CD14-positive monocyte (primary cell): ENCODE data around the gene ZDHHC3. TPM values are rescaled to one million over a fixed set of nuclear protein-coding genes. Genes with fewer than 3 reads are reported as not detected.
A peak's percentile ranks its signal among the peaks of the same experiment; 100 is the strongest.

Experiments
- DNase-seq, 3 donors: peaks; one replicate each; pipeline ENCODE4 v3.0.0-alpha.2; 2011 to 2022
- H2AFZ ChIP-seq: 2 replicates; pipeline ENCODE4 v1.6.0; 2012; ENCODE audit warnings: mild to moderate bottlenecking, low read depth, low read length, inconsistent platforms; ENCODE audit not compliant: insufficient read depth, poor library complexity, severe bottlenecking
- H3K27ac ChIP-seq, 2 donors: 1 replicate in 1 of 2; 2 replicates in 1 of 2; pipeline ENCODE4 v1.5.1; 2012 to 2013; ENCODE audit warnings: low read length in 2 of 2, control low read depth in 1 of 2, inconsistent platforms in 1 of 2, low read depth in 1 of 2, mild to moderate bottlenecking in 1 of 2
- H3K27me3 ChIP-seq, 2 donors: one replicate each; pipeline versions ENCODE4 v1.6.0 to v1.6.1; 2011 to 2013; ENCODE audit warnings: low read length in 2 of 2; ENCODE audit not compliant: control insufficient read depth in 2 of 2, insufficient read depth in 2 of 2
- H3K36me3 ChIP-seq, 2 donors: replicated peaks in 1 of 2; 1 replicate in 1 of 2; 2 replicates in 1 of 2; pipeline versions ENCODE4 v1.5.1 to v1.6.1; 2012 to 2013; ENCODE audit warnings: low read length in 2 of 2, control low read depth in 1 of 2, inconsistent platforms in 1 of 2, mild to moderate bottlenecking in 1 of 2; ENCODE audit not compliant: insufficient read depth in 2 of 2, control insufficient read depth in 1 of 2
- H3K4me1 ChIP-seq, 2 donors: 1 replicate in 1 of 2; 2 replicates in 1 of 2; pipeline versions ENCODE4 v1.5.1 to v1.6.1; 2012 to 2013; ENCODE audit warnings: low read length in 2 of 2, control low read depth in 1 of 2, inconsistent platforms in 1 of 2, mild to moderate bottlenecking in 1 of 2, moderate library complexity in 1 of 2; ENCODE audit not compliant: insufficient read depth in 2 of 2, control insufficient read depth in 1 of 2
- H3K4me2 ChIP-seq: replicated peaks from 2 replicates; pipeline ENCODE3; 2012; ENCODE audit warnings: low read length, moderate library complexity, mild to moderate bottlenecking; ENCODE audit not compliant: poor library complexity, severe bottlenecking; ENCODE audit errors: extremely low read depth
- H3K4me3 ChIP-seq, 3 experiments: fragments of 200-600 bp in 1 of 3; sonication (generic) in 1 of 3; replicated peaks in 1 of 3; 1 replicate in 2 of 3; 2 replicates in 1 of 3; pipeline ENCODE4 v1.5.1; 2011 to 2013; ENCODE audit warnings: low read length in 3 of 3, mild to moderate bottlenecking in 3 of 3, control low read depth in 2 of 3, low read depth in 2 of 3, inconsistent platforms in 1 of 3, moderate library complexity in 1 of 3
- H3K79me2 ChIP-seq: 2 replicates; pipeline ENCODE4 v1.6.0; 2012; ENCODE audit warnings: mild to moderate bottlenecking, control low read depth, inconsistent platforms, low read length, moderate library complexity; ENCODE audit not compliant: insufficient read depth
- H3K9ac ChIP-seq: 2 replicates; pipeline ENCODE4 v1.6.0; 2017; ENCODE audit warnings: low read length, mild to moderate bottlenecking; ENCODE audit not compliant: insufficient read depth, poor library complexity, severe bottlenecking
- H3K9me3 ChIP-seq, 2 donors: replicated peaks in 1 of 2; 1 replicate in 1 of 2; 2 replicates in 1 of 2; pipeline versions ENCODE4 v1.5.1 to v1.6.1; 2012 to 2013; ENCODE audit warnings: low read length in 2 of 2, control low read depth in 1 of 2; ENCODE audit not compliant: control insufficient read depth in 1 of 2, insufficient read depth in 1 of 2
- H4K20me1 ChIP-seq: 2 replicates; pipeline ENCODE4 v1.6.0; 2012; ENCODE audit warnings: mild to moderate bottlenecking, low read length, control low read depth, moderate library complexity; ENCODE audit not compliant: insufficient read depth
- H3K27ac Mint-ChIP-seq, 7 donors: one replicate each; pipeline ENCODE4 v1.8.0; 2020; ENCODE audit warnings: mild to moderate bottlenecking in 7 of 7, mixed read lengths in 7 of 7, moderate library complexity in 6 of 7, inconsistent platforms in 2 of 7
- H3K27me3 Mint-ChIP-seq, 3 donors: one replicate each; pipeline ENCODE4 v1.8.0; 2021 to 2022; ENCODE audit warnings: low read depth in 3 of 3, mild to moderate bottlenecking in 3 of 3, mixed read lengths in 3 of 3, moderate library complexity in 3 of 3, inconsistent platforms in 1 of 3
- H3K36me3 Mint-ChIP-seq, 2 donors: one replicate each; pipeline ENCODE4 v1.8.0; 2020; ENCODE audit warnings: mixed read lengths in 2 of 2, inconsistent platforms in 1 of 2, mild to moderate bottlenecking in 1 of 2
- H3K4me1 Mint-ChIP-seq: one replicate; pipeline ENCODE4 v1.8.0; 2020; ENCODE audit warnings: mild to moderate bottlenecking, mixed read lengths
- H3K4me3 Mint-ChIP-seq, 2 donors: one replicate each; pipeline ENCODE4 v1.8.0; 2020; ENCODE audit warnings: mild to moderate bottlenecking in 2 of 2, mixed read lengths in 2 of 2, moderate library complexity in 1 of 2
- H3K9me3 Mint-ChIP-seq, 7 donors: one replicate each; pipeline ENCODE4 v1.8.0; 2020 to 2022; ENCODE audit warnings: mixed read lengths in 7 of 7, mild to moderate bottlenecking in 6 of 7, moderate library complexity in 6 of 7, inconsistent platforms in 2 of 7
- WGBS: methylation state at CpG from one replicate; pipeline ENCODE4 v1.1.5; 2013; ENCODE audit warnings: missing lambda C conversion rate; ENCODE audit not compliant: insufficient coverage; 5-methylcytosine and 5-hydroxymethylcytosine counted together
- intact Hi-C, 2 donors: fragments of 100-400 bp; cut with micrococcal nuclease; formaldehyde crosslinking; loops; one replicate each; pipeline versions ENCODE4 v1.15.0 to v1.15.1; 2023
- polyA plus RNA-seq, 3 donors: library from polyadenylated mRNA; depleted of rRNA in 1 of 3; unstranded in 2 of 3; stranded (reverse) in 1 of 3; fragments of 300-500 nt in 2 of 3; fragments of >200 nt in 1 of 3; fragmentation: Illumina TruSeq in 2 of 3; gene quantifications; 1 replicate in 2 of 3; 2 replicates in 1 of 3; pipeline ENCODE4 v1.2.3, GENCODE V29; 2012 to 2021
- TF ChIP-seq, protein P1 (sequence below): fragments of 200-600 bp; IDR thresholded peaks from one replicate; pipeline ENCODE4 v1.8.0; 2022; ENCODE audit warnings: antibody characterized with exemption, mild to moderate bottlenecking

ZDHHC3 gene
- polyA plus RNA-seq, 3 donors, result 52.1 to 72.6 (median 61.3) TPM

DNA sequence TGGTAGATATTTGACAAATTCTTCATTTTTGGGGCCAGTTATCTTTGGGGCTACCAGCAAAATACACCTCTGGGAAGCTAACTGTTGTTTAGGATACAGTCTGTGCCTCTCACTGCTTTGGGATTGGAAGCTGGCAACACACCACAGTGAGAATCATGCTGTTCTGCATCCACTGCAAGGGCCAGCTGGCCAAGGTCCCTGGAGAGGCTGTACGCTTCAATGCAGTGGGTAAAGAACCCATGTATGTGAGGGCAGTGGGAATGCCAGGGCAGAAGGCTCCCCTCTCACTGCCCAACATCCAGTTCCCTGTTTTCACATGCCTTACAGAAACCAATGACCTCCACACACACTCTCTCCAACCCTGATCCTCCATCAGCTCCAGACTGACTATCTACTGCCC, 20.1 kb downstream of the ZDHHC3 start:
- no peaks in the 10 kb centered on the region for H3K9me3 ChIP-seq
- peaks cover 22 to 50% of the 10 kb centered on the region in 2 donors for H3K36me3 ChIP-seq
- peaks cover 46 to 50% of the 10 kb centered on the region in 2 donors for H3K36me3 Mint-ChIP-seq
- peaks cover 33 to 41% of the 10 kb centered on the region in 2 donors for H3K4me1 ChIP-seq
- H3K27me3 Mint-ChIP-seq, result no peaks in the 10 kb centered on the region
- TF ChIP-seq, protein P1, sequence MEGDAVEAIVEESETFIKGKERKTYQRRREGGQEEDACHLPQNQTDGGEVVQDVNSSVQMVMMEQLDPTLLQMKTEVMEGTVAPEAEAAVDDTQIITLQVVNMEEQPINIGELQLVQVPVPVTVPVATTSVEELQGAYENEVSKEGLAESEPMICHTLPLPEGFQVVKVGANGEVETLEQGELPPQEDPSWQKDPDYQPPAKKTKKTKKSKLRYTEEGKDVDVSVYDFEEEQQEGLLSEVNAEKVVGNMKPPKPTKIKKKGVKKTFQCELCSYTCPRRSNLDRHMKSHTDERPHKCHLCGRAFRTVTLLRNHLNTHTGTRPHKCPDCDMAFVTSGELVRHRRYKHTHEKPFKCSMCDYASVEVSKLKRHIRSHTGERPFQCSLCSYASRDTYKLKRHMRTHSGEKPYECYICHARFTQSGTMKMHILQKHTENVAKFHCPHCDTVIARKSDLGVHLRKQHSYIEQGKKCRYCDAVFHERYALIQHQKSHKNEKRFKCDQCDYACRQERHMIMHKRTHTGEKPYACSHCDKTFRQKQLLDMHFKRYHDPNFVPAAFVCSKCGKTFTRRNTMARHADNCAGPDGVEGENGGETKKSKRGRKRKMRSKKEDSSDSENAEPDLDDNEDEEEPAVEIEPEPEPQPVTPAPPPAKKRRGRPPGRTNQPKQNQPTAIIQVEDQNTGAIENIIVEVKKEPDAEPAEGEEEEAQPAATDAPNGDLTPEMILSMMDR, result no peak
- H3K4me3 ChIP-seq, result no peak overlapping the region
- H3K27ac ChIP-seq, result peak overlapping the region in 1 of 2 donors; percentile 66
- H3K79me2 ChIP-seq, result peaks cover 89% of the 10 kb centered on the region
- H3K4me2 ChIP-seq, result no peak overlapping the region
- no peak for DNase-seq
- no peaks in the 10 kb centered on the region for H3K9me3 Mint-ChIP-seq
- peaks cover 41% of the 10 kb centered on the region for H3K4me1 Mint-ChIP-seq
- H3K9ac ChIP-seq, result no peak overlapping the region
- intact Hi-C loops, result no loop called here
- H2AFZ ChIP-seq, result no peak overlapping the region
- no CpG with 5 or more reads among the region's 1 CpG for WGBS
- no peaks in the 10 kb centered on the region for H3K27me3 ChIP-seq
- H3K4me3 Mint-ChIP-seq, result no peak overlapping the region
- peaks cover 56% of the 10 kb centered on the region for H4K20me1 ChIP-seq
- peak overlapping the region in 6 of 7 donors; percentile 17 to 82 (median 63) for H3K27ac Mint-ChIP-seq

DNA sequence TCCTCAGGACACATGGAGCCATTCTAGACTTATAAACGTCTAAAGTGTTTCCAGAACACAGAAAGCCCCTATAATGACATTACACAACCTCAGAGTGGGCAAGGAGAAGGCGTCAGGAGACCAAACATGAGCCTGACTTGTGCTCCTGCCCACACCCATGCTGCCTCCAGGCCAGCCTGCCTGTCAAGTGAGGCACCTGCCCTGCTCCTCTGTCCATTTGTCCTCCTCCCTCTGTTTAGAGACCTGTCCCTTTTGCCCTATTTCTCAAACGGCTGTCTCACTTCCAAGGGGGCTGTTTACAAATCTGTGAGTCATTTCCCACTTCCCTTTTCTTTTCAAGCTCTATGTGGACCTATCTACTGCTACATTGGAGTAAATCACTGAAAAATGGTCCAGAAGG, 21.0 kb downstream of the ZDHHC3 start:
- Histone ChIP-seq H4K20me1 (peaks cover 54% of the 10 kb centered on the region), H3K27ac (peak overlapping the region; percentile 83 to 84), H3K79me2 (peaks cover 89% of the 10 kb centered on the region), H2AFZ (no peak overlapping the region), H3K9ac (peak overlapping the region; percentile 13), H3K36me3 (peaks cover 22 to 60% of the 10 kb centered on the region in 2 donors), H3K4me1 (peaks cover 29 to 33% of the 10 kb centered on the region in 2 donors), H3K27me3 (no peaks in the 10 kb centered on the region), H3K9me3 (no peaks in the 10 kb centered on the region), H3K4me3 (peak overlapping the region in 1 of 3 experiments; percentile 3), H3K4me2 (peak overlapping the region; percentile 58)
- TF ChIP-seq, protein P1, result no peak
- intact Hi-C loops, result no loop called here
- H3K4me1 Mint-ChIP-seq, result peaks cover 35% of the 10 kb centered on the region
- peak overlapping the region; percentile 9 to 70 for H3K4me3 Mint-ChIP-seq
- peaks cover 53 to 56% of the 10 kb centered on the region in 2 donors for H3K36me3 Mint-ChIP-seq
- peak overlapping the region; percentile 91 to 99 (median 95) for H3K27ac Mint-ChIP-seq
- no peaks in the 10 kb centered on the region for H3K9me3 Mint-ChIP-seq
- peak; percentile 79 to 92 (median 89) for DNase-seq
- WGBS, result 0% methylated on average over 1 of the region's 3 CpGs
- H3K27me3 Mint-ChIP-seq, result no peaks in the 10 kb centered on the region
